ENCODE measurements around the gene ANKRD55. TPM values are rescaled to one million over a fixed set of nuclear protein-coding genes. Genes with fewer than 3 reads are reported as not detected.

ANKRD55 gene
- total and polyA plus RNA-seq, 9 of the 15 experiments (the other 6 are each of a cell fraction or from before 2014, with no cell fraction given) = 3.4 to 10.6 (median 6.5) TPM

DNA sequence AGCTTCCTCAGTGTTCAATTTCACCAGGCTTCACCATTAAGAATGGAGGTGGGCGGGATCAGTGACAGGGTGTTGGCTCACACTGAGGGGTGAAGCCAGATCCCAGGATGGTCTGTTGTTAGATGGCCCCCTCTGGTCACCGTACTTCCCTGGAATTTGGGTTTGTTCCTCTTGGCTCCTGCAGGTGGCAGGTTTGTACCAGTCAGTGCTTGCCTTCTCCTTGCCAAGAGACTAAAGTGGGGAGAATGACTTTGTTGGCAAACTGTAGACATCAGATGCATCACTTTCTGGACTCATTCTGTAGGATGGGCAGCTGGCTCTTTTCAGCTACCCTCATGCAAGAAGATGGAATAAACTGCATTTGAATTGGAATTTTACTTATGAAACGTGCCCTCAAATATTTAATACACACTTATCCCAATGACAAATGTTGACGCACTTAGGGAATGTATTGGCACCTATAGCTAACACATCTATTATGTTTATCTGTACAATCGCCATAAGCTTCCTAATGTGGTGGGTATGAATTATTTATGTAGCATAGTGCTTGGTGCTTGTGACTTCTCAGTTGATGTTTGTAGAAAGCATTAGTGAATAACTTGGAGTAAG lies 31.4 kb upstream of the ANKRD55 start (continued):
- TF ChIP-seq, protein P1, sequence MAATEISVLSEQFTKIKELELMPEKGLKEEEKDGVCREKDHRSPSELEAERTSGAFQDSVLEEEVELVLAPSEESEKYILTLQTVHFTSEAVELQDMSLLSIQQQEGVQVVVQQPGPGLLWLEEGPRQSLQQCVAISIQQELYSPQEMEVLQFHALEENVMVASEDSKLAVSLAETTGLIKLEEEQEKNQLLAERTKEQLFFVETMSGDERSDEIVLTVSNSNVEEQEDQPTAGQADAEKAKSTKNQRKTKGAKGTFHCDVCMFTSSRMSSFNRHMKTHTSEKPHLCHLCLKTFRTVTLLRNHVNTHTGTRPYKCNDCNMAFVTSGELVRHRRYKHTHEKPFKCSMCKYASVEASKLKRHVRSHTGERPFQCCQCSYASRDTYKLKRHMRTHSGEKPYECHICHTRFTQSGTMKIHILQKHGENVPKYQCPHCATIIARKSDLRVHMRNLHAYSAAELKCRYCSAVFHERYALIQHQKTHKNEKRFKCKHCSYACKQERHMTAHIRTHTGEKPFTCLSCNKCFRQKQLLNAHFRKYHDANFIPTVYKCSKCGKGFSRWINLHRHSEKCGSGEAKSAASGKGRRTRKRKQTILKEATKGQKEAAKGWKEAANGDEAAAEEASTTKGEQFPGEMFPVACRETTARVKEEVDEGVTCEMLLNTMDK (IDR thresholded peaks at IDR 0.05; ENCODE audit: borderline replicate concordance, insufficient read depth, low read depth, low read length, poor library complexity, severe bottlenecking) = peak; percentile 68
- TF ChIP-seq NFXL1 (CRISPR knock-in tag; IDR thresholded peaks at IDR 0.05) = no peak
- TF ChIP-seq, protein P2, sequence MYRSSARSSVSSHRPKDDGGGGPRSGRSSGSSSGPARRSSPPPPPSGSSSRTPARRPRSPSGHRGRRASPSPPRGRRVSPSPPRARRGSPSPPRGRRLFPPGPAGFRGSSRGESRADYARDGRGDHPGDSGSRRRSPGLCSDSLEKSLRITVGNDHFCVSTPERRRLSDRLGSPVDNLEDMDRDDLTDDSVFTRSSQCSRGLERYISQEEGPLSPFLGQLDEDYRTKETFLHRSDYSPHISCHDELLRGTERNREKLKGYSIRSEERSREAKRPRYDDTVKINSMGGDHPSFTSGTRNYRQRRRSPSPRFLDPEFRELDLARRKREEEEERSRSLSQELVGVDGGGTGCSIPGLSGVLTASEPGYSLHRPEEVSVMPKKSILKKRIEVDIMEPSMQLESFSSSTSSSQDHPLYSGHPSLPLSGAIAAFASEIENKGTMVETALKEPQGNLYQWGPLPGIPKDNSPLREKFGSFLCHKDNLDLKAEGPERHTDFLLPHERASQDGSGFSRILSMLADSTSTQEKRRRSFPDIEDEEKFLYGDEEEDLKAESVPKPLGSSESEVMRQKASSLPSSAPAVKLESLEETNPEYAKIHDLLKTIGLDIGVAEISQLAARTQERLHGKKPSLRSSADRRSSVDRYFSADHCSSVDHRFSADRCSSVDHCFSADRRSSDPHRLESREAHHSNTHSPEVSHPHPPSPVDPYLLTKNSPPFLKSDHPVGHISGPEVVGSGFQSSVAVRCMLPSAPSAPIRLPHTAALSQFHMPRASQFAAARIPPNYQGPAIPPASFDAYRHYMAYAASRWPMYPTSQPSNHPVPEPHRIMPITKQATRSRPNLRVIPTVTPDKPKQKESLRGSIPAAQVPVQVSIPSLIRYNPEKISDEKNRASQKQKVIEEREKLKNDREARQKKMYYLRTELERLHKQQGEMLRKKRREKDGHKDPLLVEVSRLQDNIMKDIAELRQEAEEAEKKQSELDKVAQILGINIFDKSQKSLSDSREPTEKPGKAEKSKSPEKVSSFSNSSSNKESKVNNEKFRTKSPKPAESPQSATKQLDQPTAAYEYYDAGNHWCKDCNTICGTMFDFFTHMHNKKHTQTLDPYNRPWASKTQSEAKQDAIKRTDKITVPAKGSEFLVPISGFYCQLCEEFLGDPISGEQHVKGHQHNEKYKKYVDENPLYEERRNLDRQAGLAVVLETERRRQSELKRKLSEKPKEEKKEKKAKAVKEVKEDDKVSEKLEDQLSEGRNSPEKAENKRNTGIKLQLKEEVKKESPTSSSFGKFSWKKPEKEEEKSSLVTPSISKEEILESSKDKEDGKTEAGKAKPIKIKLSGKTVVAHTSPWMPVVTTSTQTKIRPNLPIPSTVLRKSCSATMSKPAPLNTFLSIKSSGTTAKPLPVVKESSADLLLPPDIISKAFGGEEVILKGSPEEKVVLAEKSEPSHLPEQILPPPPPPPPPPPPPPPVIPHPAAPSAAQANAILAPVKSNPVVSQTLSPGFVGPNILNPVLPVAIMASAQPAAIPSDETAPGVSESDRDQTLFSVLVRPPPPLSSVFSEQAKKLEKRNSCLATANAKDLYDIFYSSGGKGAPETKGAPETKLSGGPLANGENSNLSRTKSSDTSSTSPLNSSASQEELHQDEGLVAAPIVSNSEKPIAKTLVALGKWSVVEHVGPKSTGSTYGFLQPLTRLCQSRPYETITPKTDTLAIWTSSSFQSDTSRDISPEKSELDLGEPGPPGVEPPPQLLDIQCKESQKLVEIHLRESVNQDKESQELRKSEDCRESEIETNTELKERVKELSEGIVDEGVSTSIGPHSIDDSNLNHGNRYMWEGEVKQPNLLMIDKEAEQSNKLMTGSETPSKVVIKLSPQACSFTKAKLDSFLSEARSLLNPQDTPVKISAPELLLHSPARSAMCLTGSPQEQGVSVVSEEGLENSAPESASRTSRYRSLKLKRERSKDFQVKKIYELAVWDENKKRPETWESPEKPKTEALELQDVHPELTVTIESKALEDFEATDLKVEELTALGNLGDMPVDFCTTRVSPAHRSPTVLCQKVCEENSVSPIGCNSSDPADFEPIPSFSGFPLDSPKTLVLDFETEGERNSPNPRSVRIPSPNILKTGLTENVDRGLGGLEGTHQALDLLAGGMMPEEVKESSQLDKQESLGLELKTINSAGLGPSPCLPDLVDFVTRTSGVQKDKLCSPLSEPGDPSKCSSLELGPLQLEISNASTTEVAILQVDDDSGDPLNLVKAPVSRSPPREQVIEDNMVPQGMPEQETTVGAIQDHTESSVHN (IDR thresholded peaks at IDR 0.05; ENCODE audit: borderline replicate concordance in 1 of 2, low read depth in 1 of 2) = no peak
- TF ChIP-seq, protein P3, sequence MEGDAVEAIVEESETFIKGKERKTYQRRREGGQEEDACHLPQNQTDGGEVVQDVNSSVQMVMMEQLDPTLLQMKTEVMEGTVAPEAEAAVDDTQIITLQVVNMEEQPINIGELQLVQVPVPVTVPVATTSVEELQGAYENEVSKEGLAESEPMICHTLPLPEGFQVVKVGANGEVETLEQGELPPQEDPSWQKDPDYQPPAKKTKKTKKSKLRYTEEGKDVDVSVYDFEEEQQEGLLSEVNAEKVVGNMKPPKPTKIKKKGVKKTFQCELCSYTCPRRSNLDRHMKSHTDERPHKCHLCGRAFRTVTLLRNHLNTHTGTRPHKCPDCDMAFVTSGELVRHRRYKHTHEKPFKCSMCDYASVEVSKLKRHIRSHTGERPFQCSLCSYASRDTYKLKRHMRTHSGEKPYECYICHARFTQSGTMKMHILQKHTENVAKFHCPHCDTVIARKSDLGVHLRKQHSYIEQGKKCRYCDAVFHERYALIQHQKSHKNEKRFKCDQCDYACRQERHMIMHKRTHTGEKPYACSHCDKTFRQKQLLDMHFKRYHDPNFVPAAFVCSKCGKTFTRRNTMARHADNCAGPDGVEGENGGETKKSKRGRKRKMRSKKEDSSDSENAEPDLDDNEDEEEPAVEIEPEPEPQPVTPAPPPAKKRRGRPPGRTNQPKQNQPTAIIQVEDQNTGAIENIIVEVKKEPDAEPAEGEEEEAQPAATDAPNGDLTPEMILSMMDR (IDR thresholded peaks at IDR 0.05 in 2 of 3, conservative IDR thresholded peaks at IDR 0.05 in 1 of 3; ENCODE audit: insufficient read depth in 2 of 3, low read depth in 1 of 3, low read length in 3 of 3) = peak; percentile 71 to 91 (median 81)
- no peak for TF ChIP-seq RBM39 (optimal IDR thresholded peaks at IDR 0.05; ENCODE audit: low read depth, low read length)

Data from K562 (cell line).